OCI-LY1 (cell line): ENCODE measurements around the gene UBE2F.

Experiments
- H2AFZ ChIP-seq: fragments of 200-600 bp; sonication (generic), shearing (Covaris generic); 2 replicates; pipeline ENCODE4 v1.6.0; 2014; ENCODE audit warnings: antibody characterized with exemption, mild to moderate bottlenecking, low read length
- H3F3A ChIP-seq: fragments of 200-600 bp; sonication (generic), shearing (Covaris generic); 2 replicates; pipeline ENCODE4 v1.6.0; 2014; ENCODE audit warnings: mild to moderate bottlenecking, antibody characterized with exemption, low read length, moderate library complexity; ENCODE audit not compliant: insufficient read depth
- H3K27ac ChIP-seq: fragments of 200-600 bp; sonication (generic); 2 replicates; pipeline ENCODE4 v1.5.1; 2014; ENCODE audit warnings: low read length, mixed run types, mild to moderate bottlenecking, low read depth; ENCODE audit not compliant: poor library complexity, severe bottlenecking
- H3K27me3 ChIP-seq: fragments of 200-600 bp; sonication (generic); 2 replicates; pipeline ENCODE4 v1.6.0; 2014; ENCODE audit warnings: antibody characterized with exemption, mild to moderate bottlenecking, low read length, moderate library complexity; ENCODE audit not compliant: insufficient read depth
- H3K36me3 ChIP-seq: fragments of 200-600 bp; sonication (generic); 2 replicates; pipeline ENCODE4 v1.6.1; 2014; ENCODE audit warnings: mild to moderate bottlenecking, antibody characterized with exemption, low read length, moderate library complexity, mixed read lengths; ENCODE audit not compliant: insufficient read depth
- H3K4me1 ChIP-seq: fragments of 200-600 bp; sonication (generic); 2 replicates; pipeline ENCODE4 v1.5.1; 2014; ENCODE audit warnings: mild to moderate bottlenecking, low read length, moderate library complexity; ENCODE audit not compliant: insufficient read depth, severe bottlenecking
- H3K4me2 ChIP-seq: fragments of 200-600 bp; sonication (generic), shearing (Covaris generic); 2 replicates; pipeline ENCODE4 v1.6.1; 2014; ENCODE audit warnings: low read length
- H3K4me3 ChIP-seq: fragments of 200-600 bp; sonication (generic); 2 replicates; pipeline ENCODE4 v1.5.1; 2014; ENCODE audit warnings: low read length, low read depth, mild to moderate bottlenecking, mixed read lengths; ENCODE audit not compliant: poor library complexity, severe bottlenecking
- H3K79me2 ChIP-seq: fragments of 200-600 bp; shearing (Covaris generic); 2 replicates; pipeline ENCODE4 v1.6.1; 2016; ENCODE audit warnings: mixed run types, low read length, mixed read lengths; ENCODE audit not compliant: insufficient read depth
- H3K9ac ChIP-seq: fragments of 200-600 bp; sonication (generic), shearing (Covaris generic); 2 replicates; pipeline ENCODE4 v1.6.1; 2014; ENCODE audit warnings: mild to moderate bottlenecking, low read length, mixed read lengths
- H3K9me2 ChIP-seq: fragments of 200-600 bp; sonication (generic), shearing (Covaris generic); 2 replicates; pipeline ENCODE4 v1.6.1; 2014; ENCODE audit warnings: low read depth, mild to moderate bottlenecking, low read length, mixed read lengths
- H3K9me3 ChIP-seq: fragments of 200-600 bp; shearing (Covaris generic); 2 replicates; pipeline ENCODE4 v1.6.1; 2014; ENCODE audit warnings: low read length, mixed read lengths
- H4K20me1 ChIP-seq: fragments of 200-600 bp; sonication (generic), shearing (Covaris generic); 2 replicates; pipeline ENCODE4 v1.6.0; 2016; ENCODE audit warnings: mild to moderate bottlenecking, low read length; ENCODE audit not compliant: insufficient read depth
- CTCF ChIP-seq: fragments of 200-600 bp; sonication (generic), shearing (Covaris generic); IDR thresholded peaks from 2 replicates; pipeline ENCODE4 v1.5.1; 2017; ENCODE audit warnings: mild to moderate bottlenecking, antibody characterized with exemption, low read length, moderate library complexity, mixed read lengths
- EZH2 ChIP-seq: fragments of 200-600 bp; sonication (generic), shearing (Covaris generic); IDR thresholded peaks from 2 replicates; pipeline ENCODE4 v1.8.0; 2017; ENCODE audit warnings: borderline replicate concordance, mixed run types, mild to moderate bottlenecking, antibody characterized with exemption, low read length, moderate library complexity, mixed read lengths

UBE2F gene

GRCh38 chr2:238025741-238026360 lies 59.0 kb downstream of the UBE2F start:
- H3F3A ChIP-seq = no peaks in the 10 kb centered on the region
- H3K9me3 ChIP-seq = no peaks in the 10 kb centered on the region
- no peaks in the 10 kb centered on the region for H3K4me1 ChIP-seq
- TF ChIP-seq EZH2 = no peak
- no peak for TF ChIP-seq CTCF
- no peaks in the 10 kb centered on the region for H3K79me2 ChIP-seq
- no peaks in the 10 kb centered on the region for H3K27me3 ChIP-seq
- H3K36me3 ChIP-seq = peaks cover 5% of the 10 kb centered on the region; the same call in 1 of the 2 replicates
- no peak overlapping the region for H3K9ac ChIP-seq
- H3K27ac ChIP-seq = no peak overlapping the region
- H2AFZ ChIP-seq = no peak overlapping the region
- no peaks in the 10 kb centered on the region for H4K20me1 ChIP-seq
- H3K4me2 ChIP-seq = no peak overlapping the region
- H3K4me3 ChIP-seq = no peak overlapping the region
- H3K9me2 ChIP-seq = no peaks in the 10 kb centered on the region

GRCh38 chr2:238027058-238027457 lies 60.2 kb downstream of the UBE2F start:
- H3K79me2 ChIP-seq = no peaks in the 10 kb centered on the region
- H3K27ac ChIP-seq = no peak overlapping the region
- H3K9me2 ChIP-seq = no peaks in the 10 kb centered on the region
- TF ChIP-seq EZH2 = no peak
- no peak for TF ChIP-seq CTCF
- no peaks in the 10 kb centered on the region for H3F3A ChIP-seq
- H3K4me2 ChIP-seq = no peak overlapping the region
- H3K4me3 ChIP-seq = no peak overlapping the region
- no peaks in the 10 kb centered on the region for H3K4me1 ChIP-seq
- peaks cover 6% of the 10 kb centered on the region; the same call in 1 of the 2 replicates for H3K36me3 ChIP-seq
- no peak overlapping the region for H2AFZ ChIP-seq
- no peaks in the 10 kb centered on the region for H3K9me3 ChIP-seq
- no peaks in the 10 kb centered on the region for H3K27me3 ChIP-seq
- no peaks in the 10 kb centered on the region for H4K20me1 ChIP-seq
- no peak overlapping the region for H3K9ac ChIP-seq

GRCh38 chr2:238027591-238028415 lies 61.0 kb downstream of the UBE2F start:
- H3K79me2 ChIP-seq = no peaks in the 10 kb centered on the region

More at GRCh38 chr2:238027591-238028415, 61.0 kb downstream of the UBE2F start:
- Histone ChIP-seq H4K20me1 (no peaks in the 10 kb centered on the region), H3K27ac (no peak overlapping the region), H3K4me3 (no peak overlapping the region), H3K36me3 (peaks cover 6% of the 10 kb centered on the region; the same call in 1 of the 2 replicates), H3K27me3 (no peaks in the 10 kb centered on the region), H3K4me1 (no peaks in the 10 kb centered on the region), H3K9me3 (no peaks in the 10 kb centered on the region), H3F3A (no peaks in the 10 kb centered on the region), H3K9me2 (no peaks in the 10 kb centered on the region), H3K4me2 (no peak overlapping the region), H3K9ac (no peak overlapping the region), H2AFZ (no peak overlapping the region)
- TF ChIP-seq EZH2 = no peak
- no peak for TF ChIP-seq CTCF
